ENCODE data around the gene FLT3LG. TPM values are rescaled to one million over a fixed set of nuclear protein-coding genes. Genes with fewer than 3 reads are reported as not detected.
"Not testable (repeated sequence)": the region's sequence is repeated elsewhere in the genome, so short reads cannot be mapped to it uniquely, and the experiment has no call there.

FLT3LG gene
- total RNA-seq, 2 experiments from 2014 or later: 250 to 282 TPM

- ATAC-seq (ENCODE audit: low read depth): peak; percentile 88
- Mint-ChIP-seq H3K9me3 (no peaks in the 10 kb centered on the region), H3K27me3 (peaks cover 40% of the 10 kb centered on the region), H3K36me3 (peaks cover 8% of the 10 kb centered on the region), H3K4me1 (peaks cover 31% of the 10 kb centered on the region), H3K4me3 (peak overlapping the region; percentile 87), H3K27ac (peak overlapping the region; percentile 91)
- POLR2A ChIA-PET: interaction anchor here (0.7 to 2.1 kb wide), 9 partner anchors 8 to 52 kb away, joined by 3 to 10 read pairs (median 6); partner anchors contain the start of genes ALDH16A1 and PIH1D1
- peak; percentile 98 for DNase-seq
Observed at GRCh38 chr19:49443366-49444099, 30.5 kb upstream of the FLT3LG start.

GRCh38 chr19:49444100-49444700, 29.8 kb upstream of the FLT3LG start:
- H3K9me3 Mint-ChIP-seq; DNase-seq; ATAC-seq (ENCODE audit: low read depth); H3K36me3 Mint-ChIP-seq: not testable (repeated sequence)
- POLR2A ChIA-PET: interaction anchor here (0.7 to 2.1 kb wide), 5 partner anchors 9 to 115 kb away, joined by 3 to 8 read pairs (median 6); partner anchors contain the start of gene ALDH16A1
- peaks cover 33% of the 10 kb centered on the region for H3K4me1 Mint-ChIP-seq
- H3K4me3 Mint-ChIP-seq: peak overlapping the region; percentile 87
- H3K27me3 Mint-ChIP-seq: peaks cover 33% of the 10 kb centered on the region
- peak overlapping the region; percentile 91 for H3K27ac Mint-ChIP-seq

GRCh38 chr19:49445997-49446396, 28.0 kb upstream of the FLT3LG start:
- Mint-ChIP-seq H3K36me3 (peaks cover 16% of the 10 kb centered on the region), H3K4me3 (no peak overlapping the region), H3K27me3 (peaks cover 15% of the 10 kb centered on the region)

DNA sequence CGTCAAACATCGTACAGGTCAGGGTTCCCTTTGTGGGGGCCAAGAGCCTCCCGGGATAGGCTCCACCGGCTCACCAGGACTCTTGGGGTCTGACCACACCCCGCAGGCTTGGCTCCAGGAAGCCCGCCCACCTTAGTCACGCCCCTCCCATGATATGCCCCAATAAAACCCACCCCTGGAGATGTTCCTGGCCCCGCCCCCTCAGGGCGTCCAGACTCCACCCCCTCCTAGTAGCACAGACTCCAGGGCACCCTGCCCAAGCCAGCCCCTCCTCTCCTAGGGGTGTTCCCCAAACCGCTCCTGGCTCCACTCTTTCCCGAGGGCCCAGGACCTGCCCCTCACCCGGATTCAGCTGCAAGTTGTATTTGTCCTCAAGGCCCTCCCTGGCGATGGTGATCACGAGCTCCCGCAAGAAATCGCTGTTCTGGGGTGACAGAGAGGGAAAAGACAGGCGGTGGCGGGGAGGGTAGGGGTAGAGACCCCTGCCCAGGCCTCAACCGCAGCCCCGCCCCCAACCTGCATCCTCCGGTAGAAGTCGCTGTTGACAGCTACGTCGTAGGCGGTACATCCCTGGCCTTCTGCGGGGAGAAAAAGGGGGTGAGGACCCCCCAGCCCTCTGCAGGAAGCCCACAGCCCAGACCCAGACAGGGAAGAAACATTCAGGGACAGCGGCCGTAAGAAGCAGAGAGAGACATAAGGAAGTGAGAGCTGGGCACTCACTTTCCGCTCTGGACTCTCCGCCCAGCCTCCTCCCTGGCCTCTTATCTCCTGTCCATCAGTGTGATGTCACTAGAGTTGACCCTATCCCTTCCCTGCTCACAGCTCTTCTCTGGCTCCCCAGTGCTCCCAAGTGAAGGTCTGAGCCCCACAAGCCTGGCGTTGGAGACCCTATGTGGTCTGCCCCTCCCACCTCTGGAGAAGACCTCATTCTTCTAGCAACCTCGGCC, 26.3 kb upstream of the FLT3LG start:
- no peaks in the 10 kb centered on the region for H3K9me3 Mint-ChIP-seq
- H3K4me3 Mint-ChIP-seq: no peak overlapping the region
- peak overlapping the region; percentile 18 for H3K27ac Mint-ChIP-seq
- POLR2A ChIA-PET: interaction anchor here (0.5 to 0.6 kb wide), 2 partner anchors 113 to 420 kb away, joined by 3 read pairs; partner anchors contain the start of gene CD37
- peaks cover 21% of the 10 kb centered on the region for H3K36me3 Mint-ChIP-seq
- DNase-seq (no peak), ATAC-seq (ENCODE audit: low read depth) (no peak)
- H3K27me3 Mint-ChIP-seq: peaks cover under 1% of the 10 kb centered on the region
- peaks cover 35% of the 10 kb centered on the region for H3K4me1 Mint-ChIP-seq

More at GRCh38 chr19:49445997-49446396, 28.0 kb upstream of the FLT3LG start:
- ATAC-seq (ENCODE audit: low read depth) (no peak), DNase-seq (no peak)
- H3K4me1 Mint-ChIP-seq: peaks cover 36% of the 10 kb centered on the region
- POLR2A ChIA-PET: interaction anchor here (0.5 to 2.1 kb wide), 3 partner anchors 24 to 487 kb away, joined by 3 to 8 read pairs (median 6); no protein-coding TSS in a partner anchor
- no peak overlapping the region for H3K27ac Mint-ChIP-seq
- no peaks in the 10 kb centered on the region for H3K9me3 Mint-ChIP-seq

- Mint-ChIP-seq H3K27me3 (no peaks in the 10 kb centered on the region), H3K4me1 (peaks cover 37% of the 10 kb centered on the region), H3K27ac (peak overlapping the region; percentile 18), H3K4me3 (no peak overlapping the region), H3K36me3 (peaks cover 21% of the 10 kb centered on the region), H3K9me3 (no peaks in the 10 kb centered on the region)
- POLR2A ChIA-PET: interaction anchor here (0.5 to 0.7 kb wide), 2 partner anchors 53 to 420 kb away, joined by 3 read pairs; no protein-coding TSS in a partner anchor
- ATAC-seq (ENCODE audit: low read depth) (no peak), DNase-seq (no peak)
Observed at GRCh38 chr19:49448432-49448786, 25.6 kb upstream of the FLT3LG start.

- Mint-ChIP-seq H3K36me3 (peaks cover 20% of the 10 kb centered on the region), H3K9me3 (no peaks in the 10 kb centered on the region), H3K27ac (peak overlapping the region; percentile 100), H3K4me1 (peaks cover 32% of the 10 kb centered on the region), H3K4me3 (peak overlapping the region; percentile 100), H3K27me3 (no peaks in the 10 kb centered on the region)
- DNase-seq (no peak), ATAC-seq (ENCODE audit: low read depth) (no peak)
- POLR2A ChIA-PET: interaction anchor here (0.7 to 2.3 kb wide), 5 partner anchors 25 to 436 kb away, joined by 3 to 15 read pairs (median 3); no protein-coding TSS in a partner anchor
Observed at GRCh38 chr19:49450405-49450804, 23.6 kb upstream of the FLT3LG start.

DNA sequence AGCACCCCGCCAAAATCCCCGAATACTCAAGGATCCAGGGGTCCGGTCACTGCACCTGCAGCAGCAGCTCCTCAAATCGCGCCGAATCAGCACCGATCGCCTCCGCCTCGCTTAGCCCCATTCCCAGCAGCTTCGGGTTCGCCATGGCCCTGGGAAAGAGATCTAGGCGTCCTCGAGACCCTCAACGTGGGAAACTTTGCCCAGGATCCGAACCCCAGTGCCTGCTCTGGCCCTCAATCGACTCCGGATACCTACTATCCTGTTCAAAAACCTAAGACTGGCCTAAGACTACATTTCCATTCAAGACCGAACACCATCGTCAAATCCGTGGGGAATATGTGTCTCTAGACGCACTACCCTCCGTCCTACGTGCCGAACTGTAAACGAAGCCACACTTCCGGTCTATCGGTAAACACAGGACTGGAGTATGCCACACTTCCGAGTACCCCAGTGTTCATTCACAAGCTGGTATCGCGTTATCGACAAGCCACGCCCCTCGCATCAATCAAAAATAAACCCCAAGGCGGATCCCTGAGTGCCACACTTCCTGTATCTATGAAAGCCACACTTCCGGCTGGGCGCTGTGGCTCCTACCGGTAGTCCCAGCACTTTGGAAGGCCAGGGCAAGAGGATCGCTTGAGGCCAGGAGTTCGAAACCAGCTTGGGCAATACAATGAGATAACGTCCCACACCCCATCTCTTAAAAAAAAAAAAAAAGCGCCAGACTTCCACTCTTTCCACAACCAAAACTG, 22.4 kb upstream of the FLT3LG start, which contains the start of gene PIH1D1:
PIH1D1 (minus strand) TSS at position 385 of the 752 bp plus-strand sequence; CDS start at position 145, 240 bp downstream.
- H3K27ac Mint-ChIP-seq: peak within 1 kb of the TSS; percentile 100
- peak; percentile 59 for ATAC-seq (ENCODE audit: low read depth)
- H3K4me3 Mint-ChIP-seq: peak within 1 kb of the TSS; percentile 100
- peaks cover 32% of the 10 kb centered on the region for H3K4me1 Mint-ChIP-seq
- POLR2A ChIA-PET: interaction anchor here (0.6 to 5.1 kb wide), 16 partner anchors 9 to 453 kb away, joined by 3 to 128 read pairs (median 4); partner anchors contain the start of genes FLT3LG and KASH5
- peaks cover 22% of the 10 kb centered on the region for H3K36me3 Mint-ChIP-seq
- H3K9me3 Mint-ChIP-seq: no peaks in the 10 kb centered on the region
- H3K27me3 Mint-ChIP-seq: no peaks in the 10 kb centered on the region
- peak; percentile 87 for DNase-seq

DNA sequence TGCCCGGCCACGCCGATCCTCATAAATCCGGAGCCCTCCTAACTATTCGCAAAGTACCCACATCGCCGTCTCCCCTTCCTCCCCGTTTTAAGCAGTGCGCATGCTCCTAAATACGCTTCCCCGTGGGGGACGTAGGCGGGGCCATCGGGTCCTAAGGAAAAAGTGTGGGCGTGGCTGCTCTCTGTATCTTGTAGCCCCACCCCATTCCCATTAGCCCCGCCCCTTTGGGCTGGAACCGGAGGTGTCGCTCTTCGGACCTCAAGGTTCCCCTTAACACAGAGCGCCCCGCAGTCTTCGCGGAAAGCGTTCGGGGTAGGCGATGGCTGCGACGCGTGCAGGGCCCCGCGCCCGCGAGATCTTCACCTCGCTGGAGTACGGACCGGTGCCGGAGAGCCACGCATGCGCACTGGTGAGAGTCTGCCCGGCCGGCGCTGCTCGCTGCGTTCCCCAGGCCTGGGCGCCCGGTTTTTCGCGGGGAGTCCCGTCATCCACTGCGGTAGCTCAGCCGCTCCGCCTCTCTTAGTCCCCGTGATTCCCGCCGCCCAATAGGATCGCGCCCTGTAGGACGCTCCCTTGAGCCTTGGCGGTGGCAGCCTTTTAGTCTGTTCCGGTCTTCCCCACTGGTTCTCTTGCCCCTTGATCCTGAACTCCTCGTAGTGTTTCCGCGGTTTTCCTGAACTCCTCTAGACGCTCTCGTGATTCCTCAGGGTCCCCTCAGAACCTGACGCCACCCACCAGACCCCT, 20.8 kb upstream of the FLT3LG start, which contains the start of gene ALDH16A1:
ALDH16A1 (plus strand) TSS at position 213 of the 744 bp plus-strand sequence; CDS start at position 320, 107 bp downstream.
- POLR2A ChIA-PET: interaction anchor here (0.5 to 5.1 kb wide), 21 partner anchors 9 to 1299 kb away, joined by 3 to 128 read pairs (median 4); partner anchors contain the start of genes FLT3LG, NOSIP, PRMT1 and PRRG2
- H3K4me3 Mint-ChIP-seq: peak within 1 kb of the TSS; percentile 100
- no peaks in the 10 kb centered on the region for H3K9me3 Mint-ChIP-seq
- peaks cover 23% of the 10 kb centered on the region for H3K36me3 Mint-ChIP-seq
- H3K27me3 Mint-ChIP-seq: no peaks in the 10 kb centered on the region
- DNase-seq (peak; percentile 99), ATAC-seq (ENCODE audit: low read depth) (peak; percentile 91)
- peak within 1 kb of the TSS; percentile 100 for H3K27ac Mint-ChIP-seq
- peaks cover 35% of the 10 kb centered on the region for H3K4me1 Mint-ChIP-seq

DNA sequence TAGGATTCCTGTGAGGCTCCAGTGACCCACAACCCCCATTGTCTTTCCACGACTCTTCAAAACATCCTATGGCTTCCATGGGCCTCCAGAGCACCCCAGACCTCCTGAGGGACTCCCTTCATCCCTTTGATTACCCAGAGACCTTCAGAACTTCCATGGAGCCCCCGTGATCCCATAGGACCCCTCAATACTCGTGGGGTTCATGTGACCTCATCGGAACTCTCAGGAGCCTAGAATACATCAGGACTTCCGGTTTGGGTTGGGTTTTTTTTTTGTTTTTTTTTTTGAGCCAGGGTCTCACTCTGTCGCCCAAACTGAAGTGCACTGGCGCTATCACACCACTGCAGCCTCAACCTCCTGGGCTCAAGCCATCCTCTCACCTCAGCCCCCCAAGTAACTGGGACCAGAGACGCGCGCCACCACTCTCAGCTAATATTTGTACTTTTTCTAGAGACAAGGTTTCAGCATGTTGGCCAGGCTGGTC, 20.2 kb upstream of the FLT3LG start:
- peak; percentile 1 for ATAC-seq (ENCODE audit: low read depth)
- no peak for DNase-seq
- peaks cover 32% of the 10 kb centered on the region for H3K4me1 Mint-ChIP-seq
- H3K4me3 Mint-ChIP-seq: peak overlapping the region; percentile 100
- H3K36me3 Mint-ChIP-seq: peaks cover 19% of the 10 kb centered on the region
- peak overlapping the region; percentile 100 for H3K27ac Mint-ChIP-seq
- no peaks in the 10 kb centered on the region for H3K27me3 Mint-ChIP-seq
- H3K9me3 Mint-ChIP-seq: no peaks in the 10 kb centered on the region
- POLR2A ChIA-PET: interaction anchor here (0.5 to 5.1 kb wide), 19 partner anchors 9 to 1299 kb away, joined by 3 to 128 read pairs (median 4); partner anchors contain the start of genes FLT3LG, NOSIP, PRMT1 and PRRG2

- H3K36me3 Mint-ChIP-seq: peaks cover 19% of the 10 kb centered on the region
Observed at GRCh38 chr19:49455773-49456172, 18.2 kb upstream of the FLT3LG start.

GRCh38 chr19:49456326-49456725, 17.7 kb upstream of the FLT3LG start:
- no peak for DNase-seq
- Mint-ChIP-seq H3K36me3 (peaks cover 17% of the 10 kb centered on the region), H3K27ac (no peak overlapping the region), H3K4me1 (peaks cover 25% of the 10 kb centered on the region), H3K4me3 (no peak overlapping the region), H3K27me3 (no peaks in the 10 kb centered on the region), H3K9me3 (no peaks in the 10 kb centered on the region)
- ATAC-seq (ENCODE audit: low read depth): no peak
- POLR2A ChIA-PET: interaction anchor here (1.5 kb wide), 1 partner anchor 9 kb away, joined by 3 read pairs; no protein-coding TSS in a partner anchor

More at GRCh38 chr19:49455773-49456172, 18.2 kb upstream of the FLT3LG start:
- Mint-ChIP-seq H3K4me3 (no peak overlapping the region), H3K27ac (peak overlapping the region; percentile 42), H3K9me3 (no peaks in the 10 kb centered on the region), H3K4me1 (peaks cover 25% of the 10 kb centered on the region), H3K27me3 (no peaks in the 10 kb centered on the region)
- no peak for ATAC-seq (ENCODE audit: low read depth)
- POLR2A ChIA-PET: interaction anchor here (1.5 to 5.1 kb wide), 2 partner anchors 9 to 15 kb away, joined by 3 to 128 read pairs; partner anchors contain the start of gene FLT3LG
- no peak for DNase-seq

All from activated naive CD8-positive, alpha-beta T cell treated with anti-CD3 and anti-CD28 coated beads, Interleukin-2, amount 10 ng/mL, durations not matched to agents 7 days and 5 days (primary cell).